ENCODE data around the gene KNDC1. TPM values are rescaled to one million over a fixed set of nuclear protein-coding genes. Genes with fewer than 3 reads are reported as not detected.

Gene KNDC1
- total and polyA plus RNA-seq, 2 of the 13 experiments (the other 11 are each of a cell fraction or from before 2014, with no cell fraction given) = 0.69 TPM; not detected in 1

DNA sequence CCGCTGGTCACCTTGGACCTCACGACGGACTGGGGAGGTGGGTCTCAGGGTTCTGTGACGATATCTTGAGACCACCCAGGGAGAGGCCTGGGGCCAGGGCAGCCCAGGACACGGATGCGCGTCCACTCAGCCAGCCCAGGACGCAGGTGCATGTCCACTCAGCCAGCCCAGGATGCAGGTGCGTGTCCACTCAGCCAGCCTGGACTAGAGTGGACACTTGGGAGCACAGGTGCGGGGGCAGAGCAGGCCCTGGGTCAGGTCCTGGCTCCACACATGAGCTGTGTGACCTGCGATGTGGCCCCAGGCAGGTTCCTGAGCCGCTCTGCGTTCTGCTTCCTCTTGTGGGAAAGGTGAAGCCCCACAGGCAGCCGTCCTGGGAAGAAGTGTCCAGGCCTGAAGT, 22.2 kb downstream of the KNDC1 start (continued):
- TF ChIP-seq ZNF83 (CRISPR knock-in tag; IDR thresholded peaks at IDR 0.05; ENCODE audit: borderline replicate concordance) (no peak), ZNF234 (CRISPR knock-in tag; conservative IDR thresholded peaks at IDR 0.05) (no peak), ZFP90 (CRISPR knock-in tag; IDR thresholded peaks at IDR 0.05; ENCODE audit: borderline replicate concordance) (no peak), POLR2AphosphoS5 (IDR thresholded peaks at IDR 0.05; ENCODE audit: low read depth, low read length) (no peak), ZNF263 (CRISPR knock-in tag; IDR thresholded peaks at IDR 0.05) (no peak)
- TF ChIP-seq, protein P1, sequence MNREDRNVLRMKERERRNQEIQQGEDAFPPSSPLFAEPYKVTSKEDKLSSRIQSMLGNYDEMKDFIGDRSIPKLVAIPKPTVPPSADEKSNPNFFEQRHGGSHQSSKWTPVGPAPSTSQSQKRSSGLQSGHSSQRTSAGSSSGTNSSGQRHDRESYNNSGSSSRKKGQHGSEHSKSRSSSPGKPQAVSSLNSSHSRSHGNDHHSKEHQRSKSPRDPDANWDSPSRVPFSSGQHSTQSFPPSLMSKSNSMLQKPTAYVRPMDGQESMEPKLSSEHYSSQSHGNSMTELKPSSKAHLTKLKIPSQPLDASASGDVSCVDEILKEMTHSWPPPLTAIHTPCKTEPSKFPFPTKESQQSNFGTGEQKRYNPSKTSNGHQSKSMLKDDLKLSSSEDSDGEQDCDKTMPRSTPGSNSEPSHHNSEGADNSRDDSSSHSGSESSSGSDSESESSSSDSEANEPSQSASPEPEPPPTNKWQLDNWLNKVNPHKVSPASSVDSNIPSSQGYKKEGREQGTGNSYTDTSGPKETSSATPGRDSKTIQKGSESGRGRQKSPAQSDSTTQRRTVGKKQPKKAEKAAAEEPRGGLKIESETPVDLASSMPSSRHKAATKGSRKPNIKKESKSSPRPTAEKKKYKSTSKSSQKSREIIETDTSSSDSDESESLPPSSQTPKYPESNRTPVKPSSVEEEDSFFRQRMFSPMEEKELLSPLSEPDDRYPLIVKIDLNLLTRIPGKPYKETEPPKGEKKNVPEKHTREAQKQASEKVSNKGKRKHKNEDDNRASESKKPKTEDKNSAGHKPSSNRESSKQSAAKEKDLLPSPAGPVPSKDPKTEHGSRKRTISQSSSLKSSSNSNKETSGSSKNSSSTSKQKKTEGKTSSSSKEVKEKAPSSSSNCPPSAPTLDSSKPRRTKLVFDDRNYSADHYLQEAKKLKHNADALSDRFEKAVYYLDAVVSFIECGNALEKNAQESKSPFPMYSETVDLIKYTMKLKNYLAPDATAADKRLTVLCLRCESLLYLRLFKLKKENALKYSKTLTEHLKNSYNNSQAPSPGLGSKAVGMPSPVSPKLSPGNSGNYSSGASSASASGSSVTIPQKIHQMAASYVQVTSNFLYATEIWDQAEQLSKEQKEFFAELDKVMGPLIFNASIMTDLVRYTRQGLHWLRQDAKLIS (CRISPR knock-in tag; IDR thresholded peaks at IDR 0.05) = no peak

DNA sequence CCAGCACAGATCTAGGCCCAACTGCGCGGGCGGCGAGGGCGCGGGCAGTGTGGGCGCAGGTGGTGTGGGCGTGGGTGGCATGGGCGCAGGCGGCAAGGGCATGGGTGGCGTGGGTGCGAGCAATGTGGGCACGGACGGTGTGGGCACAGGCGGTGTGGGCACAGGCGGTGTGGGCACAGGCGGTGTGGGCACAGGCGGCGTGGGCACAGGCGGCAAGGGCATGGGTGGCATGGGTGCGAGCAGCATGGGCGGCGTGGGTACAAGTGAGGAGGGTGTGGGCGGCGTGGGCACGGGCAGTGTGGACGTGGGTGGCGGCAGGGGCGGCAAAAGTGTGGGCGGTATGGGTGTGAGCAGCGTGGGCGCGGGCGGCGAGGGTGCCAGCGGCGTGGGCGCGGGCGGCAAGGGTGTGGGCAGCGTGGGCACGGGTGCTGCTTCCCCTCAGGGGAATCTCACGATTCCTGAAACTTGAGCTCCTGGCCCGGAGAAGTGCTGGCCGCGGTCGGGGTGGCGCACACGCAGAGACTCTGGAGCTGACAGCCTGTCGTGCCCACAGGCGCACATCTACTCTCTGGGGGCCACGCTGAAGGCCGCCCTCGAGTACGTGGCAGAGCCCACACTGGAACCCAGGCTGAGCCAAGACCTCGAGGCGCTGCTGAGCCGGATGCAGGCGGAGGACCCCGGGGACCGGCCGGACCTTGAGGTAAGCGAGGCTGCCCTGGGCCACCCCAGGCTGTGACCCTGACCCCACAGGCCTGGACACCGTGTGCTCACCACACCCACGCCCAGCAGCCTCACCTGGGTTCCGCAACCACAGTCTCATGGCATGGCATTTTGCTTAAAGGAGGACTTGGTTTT, 23.0 kb downstream of the KNDC1 start:
- no peaks in the 10 kb centered on the region for H3K36me3 ChIP-seq (replicated peaks in 1 of 2; ENCODE audit: control insufficient read depth in 1 of 2, insufficient read depth in 2 of 2, low read length in 2 of 2)
- WGBS (ENCODE audit: low lambda C conversion rate) = 60% methylated on average over 45 of the region's 66 CpGs
- DNase-seq (ENCODE audit: low spot score) = no peak
- BruUV-seq (replicated peaks) = no TSS peak
- H3K9ac ChIP-seq (ENCODE audit: insufficient read depth, low read depth, low read length) = no peak overlapping the region
- intact Hi-C loops (cut with micrococcal nuclease; ENCODE audit: unreplicated experiment) = no loop called here
- no peaks in the 10 kb centered on the region for H3K79me2 ChIP-seq (ENCODE audit: insufficient read depth, low read length)
- H3K4me3 ChIP-seq (replicated peaks in 1 of 3; ENCODE audit: insufficient read depth in 1 of 3, low read depth in 2 of 3, low read length in 3 of 3) = no peak overlapping the region
- no peaks in the 10 kb centered on the region for H4K20me1 ChIP-seq (ENCODE audit: insufficient read depth, low read length)
- H3K27ac ChIP-seq (ENCODE audit: extremely low read length, insufficient read depth, low read length) = no peak overlapping the region
- 0 out of 2 replicates have a peak, but pooled peaks cover 1% of the 10 kb centered on the region for H3K9me3 ChIP-seq (ENCODE audit: low read length)
- FAIRE-seq = no peak
- no peak overlapping the region for H3K4me2 ChIP-seq (ENCODE audit: low read depth, low read length)
- POLR2A ChIA-PET = no interaction called here
- peaks cover 10% of the 10 kb centered on the region; the same call in 1 of the 2 replicates for H3K4me1 ChIP-seq (ENCODE audit: insufficient read depth, low read length)
- no peak overlapping the region for H2AFZ ChIP-seq (ENCODE audit: low read length)
- H3K27me3 ChIP-seq (ENCODE audit: control insufficient read depth in 1 of 2, insufficient read depth in 2 of 2, low read length in 2 of 2) = peaks cover 8 to 41% of the 10 kb centered on the region in 2 experiments; a peak in 4 of 5 replicates
- TF ChIP-seq ZNF33A (CRISPR knock-in tag; IDR thresholded peaks at IDR 0.05; ENCODE audit: borderline replicate concordance) (no peak), HNRNPL (IDR thresholded peaks at IDR 0.05; ENCODE audit: low read depth, low read length) (peak; percentile 74)
- CTCF ChIA-PET (ENCODE audit: low intra/inter-chr PET ratio, low total read pairs) = no interaction called here
- no peak for ATAC-seq
- in situ Hi-C loops (cut with HindIII; ENCODE audit: extremely low pct_ligation_motif_present, low pct_unique_long_range_greater_than_20kb) = no loop called here

All from HepG2 (cell line).